H1 (cell line): ENCODE results near the gene SPTSSB. TPM values are rescaled to one million over a fixed set of nuclear protein-coding genes. Genes with fewer than 3 reads are reported as not detected.

ENCODE experiments used
- CTCF ChIA-PET: fragments of 300-600 bp; sonication (Branson Sonifier 250); formaldehyde crosslinking; loops from one replicate; lab custom pipeline; 2021; ENCODE audit not compliant: partially characterized antibody; lab: Charles Lee
- POLR2A ChIA-PET: fragments of 300-600 bp; sonication (Branson Sonifier 250); formaldehyde crosslinking; loops from one replicate; lab custom pipeline; 2021; ENCODE audit warnings: inconsistent platforms; ENCODE audit not compliant: partially characterized antibody; lab: Charles Lee
- DNase-seq, 2 experiments: peaks; one replicate each; pipeline versions ENCODE4 v3.0.0 to v3.0.0-alpha.2; 2010 to 2022; ENCODE audit warnings: low spot score in 2 of 2, low read depth in 1 of 2, mixed read lengths in 1 of 2
- FAIRE-seq: peaks from 2 replicates; lab custom pipeline; 2011; peaks lifted over from hg19 to GRCh38; lab: Jason Lieb, UNC
- H2AFZ ChIP-seq: 2 replicates; pipeline ENCODE4 v1.8.1; 2012; ENCODE audit warnings: low read length, inconsistent platforms
- H2AK5ac ChIP-seq: 2 replicates; pipeline ENCODE4 v1.6.1; 2013; ENCODE audit warnings: low read depth, low read length
- H2BK120ac ChIP-seq: replicated peaks from 2 replicates; pipeline ENCODE3; 2013; ENCODE audit warnings: low read depth, low read length, inconsistent platforms
- H2BK12ac ChIP-seq: 2 replicates; pipeline ENCODE4 v1.6.1; 2013; ENCODE audit warnings: low read depth, low read length
- H2BK15ac ChIP-seq: 2 replicates; pipeline ENCODE4 v1.6.1; 2013; ENCODE audit warnings: low read length
- H2BK20ac ChIP-seq: 2 replicates; pipeline ENCODE4 v1.6.1; 2013; ENCODE audit warnings: low read length
- H2BK5ac ChIP-seq: 2 replicates; pipeline ENCODE4 v1.6.1; 2013; ENCODE audit warnings: low read depth, low read length
- H3K14ac ChIP-seq: 2 replicates; pipeline ENCODE4 v1.6.1; 2013; ENCODE audit warnings: inconsistent platforms; ENCODE audit not compliant: insufficient read length
- H3K18ac ChIP-seq: 2 replicates; pipeline ENCODE4 v1.6.1; 2013; ENCODE audit warnings: low read length; ENCODE audit errors: extremely low read depth
- H3K23ac ChIP-seq: 2 replicates; pipeline ENCODE4 v1.6.1; 2013; ENCODE audit warnings: inconsistent platforms; ENCODE audit not compliant: insufficient read length
- H3K23me2 ChIP-seq: 2 replicates; pipeline ENCODE4 v1.6.1; 2013; ENCODE audit warnings: low read depth, low read length
- H3K27ac ChIP-seq: 2 replicates; pipeline ENCODE4 v1.6.1; 2011; ENCODE audit warnings: low read depth, low read length, inconsistent platforms
- H3K27me3 ChIP-seq, 4 experiments: replicated peaks in 1 of 4; 1 replicate in 1 of 4; 2 replicates in 3 of 4; pipeline versions ENCODE4 v1.6.1 to v1.8.1; 2011 to 2013; ENCODE audit warnings: low read length in 3 of 4, mild to moderate bottlenecking in 3 of 4, inconsistent platforms in 2 of 4, mixed read lengths in 2 of 4, moderate library complexity in 1 of 4; ENCODE audit not compliant: control insufficient read depth in 3 of 4, insufficient read depth in 3 of 4; ENCODE audit errors: extremely low read depth in 1 of 4
- H3K36me3 ChIP-seq, 4 experiments: 2 replicates each; pipeline versions ENCODE4 v1.6.1 to v1.8.1; 2011 to 2013; ENCODE audit warnings: mild to moderate bottlenecking in 4 of 4, low read length in 3 of 4, moderate library complexity in 2 of 4, control low read depth in 1 of 4, inconsistent platforms in 1 of 4; ENCODE audit not compliant: insufficient read depth in 4 of 4, control insufficient read depth in 2 of 4
- H3K4ac ChIP-seq: replicated peaks from 2 replicates; pipeline ENCODE3; 2013; ENCODE audit warnings: low read length, low read depth, mixed read lengths, inconsistent platforms; ENCODE audit not compliant: insufficient read length
- H3K4me1 ChIP-seq, 4 experiments: replicated peaks in 1 of 4; 1 replicate in 1 of 4; 2 replicates in 3 of 4; pipeline versions ENCODE4 v1.6.1 to v1.8.1; 2011 to 2013; ENCODE audit warnings: low read length in 3 of 4, inconsistent platforms in 2 of 4, mixed read lengths in 1 of 4; ENCODE audit not compliant: insufficient read depth in 4 of 4, control insufficient read depth in 3 of 4
- H3K4me2 ChIP-seq, 2 experiments: 2 replicates each; pipeline versions ENCODE4 v1.6.1 to v1.8.1; 2011 to 2013; ENCODE audit warnings: low read depth in 2 of 2, low read length in 2 of 2, control low read depth in 1 of 2, inconsistent platforms in 1 of 2, mild to moderate bottlenecking in 1 of 2; ENCODE audit not compliant: insufficient read depth in 1 of 2
- H3K4me3 ChIP-seq, 4 experiments: fragments of 200-600, 300-600 bp in 1 of 4; sonication (generic), shearing (Covaris generic), sonication (Bioruptor Twin) in 1 of 4; 2 replicates each; pipeline versions ENCODE4 v1.5.1 to v1.8.1; 2011 to 2016; ENCODE audit warnings: low read length in 4 of 4, low read depth in 3 of 4, control low read depth in 2 of 4, inconsistent platforms in 2 of 4, mild to moderate bottlenecking in 2 of 4, mixed read lengths in 1 of 4, moderate library complexity in 1 of 4; ENCODE audit not compliant: insufficient read depth in 2 of 4; ENCODE audit errors: extremely low read depth in 1 of 4
- H3K56ac ChIP-seq: replicated peaks from 2 replicates; pipeline ENCODE3; 2013; ENCODE audit warnings: low read depth, mild to moderate bottlenecking, mixed read lengths, low read length, inconsistent platforms; ENCODE audit not compliant: insufficient read length
- H3K79me1 ChIP-seq: 2 replicates; pipeline ENCODE4 v1.6.1; 2013; ENCODE audit warnings: low read depth, low read length, control low read depth
- H3K79me2 ChIP-seq, 2 experiments: 2 replicates each; pipeline versions ENCODE4 v1.6.1 to v1.8.1; 2012 to 2013; ENCODE audit warnings: low read length in 2 of 2, mild to moderate bottlenecking in 2 of 2, inconsistent platforms in 1 of 2; ENCODE audit not compliant: insufficient read depth in 2 of 2, control insufficient read depth in 1 of 2
- H3K9ac ChIP-seq, 4 experiments: replicated peaks in 1 of 4; 1 replicate in 1 of 4; 2 replicates in 3 of 4; pipeline versions ENCODE4 v1.6.1 to v1.8.1; 2011 to 2013; ENCODE audit warnings: low read depth in 3 of 4, low read length in 3 of 4, control low read depth in 2 of 4, mild to moderate bottlenecking in 2 of 4, moderate library complexity in 2 of 4, inconsistent platforms in 1 of 4; ENCODE audit errors: extremely low read depth in 1 of 4
- H3K9me3 ChIP-seq, 2 experiments: 2 replicates each; pipeline versions ENCODE4 v1.6.1 to v1.8.1; 2012 to 2013; ENCODE audit warnings: mild to moderate bottlenecking in 2 of 2, moderate library complexity in 2 of 2, control low read depth in 1 of 2, inconsistent platforms in 1 of 2, low read depth in 1 of 2, low read length in 1 of 2, mixed read lengths in 1 of 2; ENCODE audit not compliant: insufficient read depth in 2 of 2
- H4K20me1 ChIP-seq, 2 experiments: replicated peaks in 1 of 2; 2 replicates each; pipeline versions ENCODE3 to v1.8.1; 2011 to 2013; ENCODE audit warnings: inconsistent platforms in 2 of 2, low read length in 2 of 2, mild to moderate bottlenecking in 1 of 2; ENCODE audit not compliant: insufficient read depth in 2 of 2, control insufficient read depth in 1 of 2
- H4K5ac ChIP-seq: 2 replicates; pipeline ENCODE4 v1.6.1; 2013; ENCODE audit warnings: low read length, low read depth, mixed read lengths, inconsistent platforms; ENCODE audit not compliant: insufficient read length
- H4K8ac ChIP-seq: 2 replicates; pipeline ENCODE4 v1.8.0; 2013; ENCODE audit warnings: mild to moderate bottlenecking, moderate library complexity, low read length, inconsistent platforms; ENCODE audit not compliant: insufficient read depth; ENCODE audit errors: extremely low read depth
- H4K91ac ChIP-seq: replicated peaks from 2 replicates; pipeline ENCODE3; 2013; ENCODE audit warnings: low read length, mixed read lengths, inconsistent platforms; ENCODE audit not compliant: insufficient read length
- CEBPB ChIP-seq: IDR thresholded peaks from 2 replicates; pipeline ENCODE4 v1.6.1; 2012; ENCODE audit warnings: low read depth, low read length
- CTBP2 ChIP-seq: IDR thresholded peaks from 2 replicates; pipeline ENCODE4 v1.7.0; 2011; ENCODE audit warnings: borderline replicate concordance, mild to moderate bottlenecking, moderate library complexity, mixed read lengths, low read length; ENCODE audit not compliant: insufficient read depth, insufficient read length
- CTCF ChIP-seq, 3 experiments: IDR thresholded peaks; 1 replicate in 2 of 3; 2 replicates in 1 of 3; pipeline versions ENCODE4 v1.5.1 to v1.6.1; 2011; ENCODE audit warnings: low read length in 3 of 3, mild to moderate bottlenecking in 3 of 3, inconsistent platforms in 2 of 3, low read depth in 1 of 3, moderate library complexity in 1 of 3; ENCODE audit not compliant: insufficient read depth in 1 of 3; ENCODE audit errors: control extremely low read depth in 1 of 3
- E2F6 ChIP-seq: IDR thresholded peaks from 2 replicates; pipeline ENCODE4 v1.6.1; 2012; ENCODE audit warnings: inconsistent platforms
- HDAC6 ChIP-seq: IDR thresholded peaks from one replicate; pipeline ENCODE4 v1.7.1; 2012; ENCODE audit warnings: low read depth, mild to moderate bottlenecking, inconsistent platforms, low read length, moderate library complexity
- POLR2A ChIP-seq, 2 experiments: IDR thresholded peaks; 1 replicate in 1 of 2; 2 replicates in 1 of 2; pipeline ENCODE4 v1.6.1; 2011; ENCODE audit warnings: low read depth in 2 of 2, low read length in 2 of 2, mild to moderate bottlenecking in 2 of 2; ENCODE audit errors: control extremely low read depth in 1 of 2
- RFX5 ChIP-seq: IDR thresholded peaks from 2 replicates; pipeline ENCODE4 v1.6.1; 2011; ENCODE audit warnings: low read depth, low read length, improper control_type of control experiment, borderline replicate concordance
- SP1 ChIP-seq: IDR thresholded peaks from 2 replicates; pipeline ENCODE4 v1.6.1; 2011; ENCODE audit warnings: low read depth, low read length
- TAF1 ChIP-seq: IDR thresholded peaks from 2 replicates; pipeline ENCODE4 v1.6.1; 2011; ENCODE audit warnings: mild to moderate bottlenecking, low read depth, low read length
- WGBS, 2 experiments: shearing (Covaris generic) in 1 of 2; methylation state at CpG; one replicate each; pipeline versions ENCODE4 v1.1.6 to v1.1.7; 2013 to 2015; ENCODE audit warnings: low lambda C conversion rate in 2 of 2, mixed read lengths in 2 of 2, inconsistent platforms in 1 of 2, low coverage in 1 of 2, missing lambda C conversion rate in 1 of 2; ENCODE audit not compliant: insufficient replicate concordance in 2 of 2, insufficient coverage in 1 of 2, insufficient read length in 1 of 2; ENCODE audit errors: extremely low coverage in 1 of 2, missing lambda C conversion rate in 1 of 2; 5-methylcytosine and 5-hydroxymethylcytosine counted together
- polyA plus RNA-seq, 7 experiments: library from polyadenylated mRNA; depleted of rRNA in 3 of 7; stranded (reverse) in 5 of 7; unstranded in 2 of 7; fragments of >200 nt in 5 of 7; fragments of 200-250 nt in 2 of 7; gene quantifications; 1 replicate in 5 of 7; 2 replicates in 1 of 7; 4 replicates in 1 of 7; pipeline versions ENCODE4 v1.2.1 to v1.2.3, GENCODE V29; 2011 to 2013; ENCODE audit warnings: missing spikeins in 2 of 7, mixed read lengths in 2 of 7
- total RNA-seq: library from RNA; stranded (reverse); fragmentation: NEBNext Ultra II Directional; extraction: Animal tissue kit (Norgen Biotek cat#: 25700); gene quantifications from 2 replicates; pipeline ENCODE4 v1.2.1, GENCODE V29; 2021

Gene SPTSSB
- total and polyA plus RNA-seq, 2 of the 8 experiments (the other 6 are each of a cell fraction or from before 2014, with no cell fraction given), result 33.4 to 52.5 TPM

GRCh38 chr3:161406594-161407555, 35.6 kb upstream of the SPTSSB start:
- H3K4me1 ChIP-seq, result peaks cover 0 to 4% (median 0%) of the 10 kb centered on the region in 4 experiments; a peak in 1 of 7 replicates
- no peak overlapping the region for H3K4ac ChIP-seq
- no peak overlapping the region for H3K4me3 ChIP-seq
- no peak overlapping the region for H3K27ac ChIP-seq
- H2BK12ac ChIP-seq, result no peak overlapping the region
- no peak overlapping the region for H2BK5ac ChIP-seq
- H4K8ac ChIP-seq, result no peak overlapping the region
- H2AK5ac ChIP-seq, result no peak overlapping the region
- FAIRE-seq, result no peak
- ChIA-PET POLR2A (interaction anchor here (1.0 to 1.5 kb wide), 2 partner anchors 14 to 36 kb away, joined by 3 to 5 read pairs; partner anchors contain the start of gene SPTSSB), CTCF (interaction anchor here (0.6 to 5.2 kb wide), 7 partner anchors 23 to 886 kb away, joined by 3 to 41 read pairs (median 4); partner anchors contain the start of gene SPTSSB)
- 44% methylated on average over 1 of the region's 1 CpG; no CpG with 5 or more reads in 1 of the 2 experiments for WGBS, 2 experiments
- H3K79me1 ChIP-seq, result no peaks in the 10 kb centered on the region
- no peaks in the 10 kb centered on the region for H3K9me3 ChIP-seq
- no peak overlapping the region for H3K14ac ChIP-seq
- H3K79me2 ChIP-seq, result no peaks in the 10 kb centered on the region
- no peaks in the 10 kb centered on the region for H4K20me1 ChIP-seq
- no peaks in the 10 kb centered on the region for H3K27me3 ChIP-seq
- no peak overlapping the region for H2BK15ac ChIP-seq
- no peak overlapping the region for H3K4me2 ChIP-seq
- H3K9ac ChIP-seq, result no peak overlapping the region
- H2BK120ac ChIP-seq, result no peak overlapping the region
- no peaks in the 10 kb centered on the region for H3K36me3 ChIP-seq
- no peaks in the 10 kb centered on the region for H3K23me2 ChIP-seq
- H3K56ac ChIP-seq, result no peak overlapping the region
- H4K5ac ChIP-seq, result no peak overlapping the region
- H2BK20ac ChIP-seq, result no peak overlapping the region
- no peak overlapping the region for H3K23ac ChIP-seq
- H4K91ac ChIP-seq, result no peak overlapping the region
- H2AFZ ChIP-seq, result no peak overlapping the region
- DNase-seq, result no peak
- H3K18ac ChIP-seq, result no peak overlapping the region
- TF ChIP-seq CTCF (IDR thresholded peaks at IDR 0.05; ENCODE audit: control extremely low read depth in 1 of 3, insufficient read depth in 1 of 3, low read depth in 1 of 3, low read length in 3 of 3) (no peak), CTBP2 (no peak), HDAC6 (no peak), SP1 (no peak), CEBPB (no peak), RFX5 (no peak), POLR2A (IDR thresholded peaks at IDR 0.05; ENCODE audit: control extremely low read depth in 1 of 2, low read depth in 2 of 2, low read length in 2 of 2) (no peak), E2F6 (no peak), TAF1 (no peak)
